K562 (cell line): Measurements from ENCODE around the gene PTPRM. TPM values are rescaled to one million over a fixed set of nuclear protein-coding genes. Genes with fewer than 3 reads are reported as not detected.

Source experiments
- ATAC-seq: fragments of 200-7000 bp; cut with Tn5 transposase; 3 replicates; pipeline ENCODE4 v1.9.1; 2020; ENCODE audit warnings: moderate library complexity
- BruUV-seq: library from RNA; stranded (reverse); fragments of 400-500 nt; replicated peaks from 2 replicates; lab custom pipeline; 2021; lab: Mats Ljungman, UMichigan
- CTCF ChIA-PET: fragments of 300-600 bp; formaldehyde crosslinking; extraction: SDS; loops from one replicate; lab custom pipeline; 2021; ENCODE audit warnings: low intra/inter-chr PET ratio; lab: Yijun Ruan, JAX
- POLR2A ChIA-PET: fragments of 300-600, 350-650 bp; sonication (Branson Sonifier 250); formaldehyde crosslinking; extraction: SDS; loops from one replicate; lab custom pipeline; 2021; ENCODE audit warnings: antibody characterized with exemption, inconsistent platforms; lab: Yijun Ruan, JAX
- DNase-seq, 4 experiments: peaks; one replicate each; pipeline versions ENCODE4 v3.0.0 to v3.0.0-alpha.2; 2011 to 2018; ENCODE audit warnings: low spot score in 3 of 4, mixed read lengths in 3 of 4; ENCODE audit errors: extremely low read depth in 1 of 4
- FAIRE-seq: peaks from 2 replicates; lab custom pipeline; 2011; peaks lifted over from hg19 to GRCh38; lab: Jason Lieb, UNC
- H2AFZ ChIP-seq: 2 replicates; pipeline ENCODE4 v1.6.0; 2011; ENCODE audit warnings: low read depth, low read length, control low read depth, inconsistent platforms
- H3K27ac ChIP-seq: fragments of 200-600 bp; 3 replicates; pipeline ENCODE4 v1.8.0; 2011; ENCODE audit warnings: low read depth, mild to moderate bottlenecking, control low read depth, inconsistent platforms, low read length, moderate library complexity, mixed read lengths; ENCODE audit errors: extremely low read depth
- H3K27me3 ChIP-seq, 2 experiments: fragments of 300-600 bp in 1 of 2; 2 replicates in 1 of 2; 3 replicates in 1 of 2; pipeline versions ENCODE4 v1.6.0 to v1.8.0; 2011; ENCODE audit warnings: inconsistent platforms in 2 of 2, low read length in 2 of 2, mild to moderate bottlenecking in 1 of 2, mixed read lengths in 1 of 2, moderate library complexity in 1 of 2; ENCODE audit not compliant: control insufficient read depth in 2 of 2, insufficient read depth in 2 of 2
- H3K36me3 ChIP-seq: fragments of 300-600 bp; 3 replicates; pipeline ENCODE4 v1.8.0; 2011; ENCODE audit warnings: mild to moderate bottlenecking, low read length, inconsistent platforms; ENCODE audit not compliant: control insufficient read depth, insufficient read depth
- H3K4me1 ChIP-seq, 2 experiments: fragments of 200-600 bp in 1 of 2; replicated peaks in 1 of 2; 2 replicates in 1 of 2; 3 replicates in 1 of 2; pipeline versions ENCODE4 v1.5.1 to v1.8.0; 2011; ENCODE audit warnings: inconsistent platforms in 2 of 2, low read length in 2 of 2, mild to moderate bottlenecking in 1 of 2, mixed read lengths in 1 of 2, moderate library complexity in 1 of 2; ENCODE audit not compliant: control insufficient read depth in 2 of 2, insufficient read depth in 2 of 2
- H3K4me2 ChIP-seq: 2 replicates; pipeline ENCODE4 v1.6.1; 2011; ENCODE audit warnings: low read length, control low read depth, inconsistent platforms, mixed read lengths; ENCODE audit not compliant: insufficient read depth
- H3K4me3 ChIP-seq: fragments of 200-600 bp; sonication (generic), shearing (Covaris generic); 2 replicates; pipeline ENCODE4 v1.5.1; 2016; ENCODE audit warnings: control low read depth, inconsistent platforms
- H3K79me2 ChIP-seq: fragments of 200-600 bp; 3 replicates; pipeline ENCODE4 v1.8.0; 2011; ENCODE audit warnings: low read length, inconsistent platforms; ENCODE audit not compliant: control insufficient read depth, insufficient read depth
- H3K9ac ChIP-seq, 2 experiments: 2 replicates each; pipeline versions ENCODE4 v1.6.0 to v1.6.1; 2011; ENCODE audit warnings: low read depth in 2 of 2, low read length in 2 of 2, control low read depth in 1 of 2, inconsistent platforms in 1 of 2, mild to moderate bottlenecking in 1 of 2, mixed read lengths in 1 of 2; ENCODE audit not compliant: insufficient read depth in 1 of 2
- H3K9me1 ChIP-seq: one replicate; pipeline ENCODE4 v1.6.0; 2011; ENCODE audit warnings: inconsistent platforms, mild to moderate bottlenecking, low read length, moderate library complexity; ENCODE audit not compliant: control insufficient read depth, insufficient read depth
- H3K9me3 ChIP-seq: replicated peaks from 2 replicates; pipeline ENCODE4 v1.5.1; 2011; ENCODE audit warnings: low read depth, low read length, inconsistent platforms; ENCODE audit not compliant: control insufficient read depth, insufficient read depth
- H4K20me1 ChIP-seq: replicated peaks from 2 replicates; pipeline ENCODE4 v1.6.1; 2011; ENCODE audit warnings: low read length, inconsistent platforms, mixed read lengths; ENCODE audit not compliant: control insufficient read depth, insufficient read depth
- ELK1 ChIP-seq: sonication (generic); formaldehyde crosslinking; IDR thresholded peaks from 2 replicates; pipeline ENCODE4 v1.8.1; 2022; ENCODE audit warnings: missing genetic modification reagents
- PTBP1 ChIP-seq: fragments of 200-400 bp; formaldehyde crosslinking; IDR thresholded peaks from 2 replicates; pipeline ENCODE4 v1.6.1; 2017; ENCODE audit warnings: low read depth, low read length
- RBM15 ChIP-seq: fragments of 200-400 bp; formaldehyde crosslinking; IDR thresholded peaks from 2 replicates; pipeline ENCODE4 v1.6.1; 2018; ENCODE audit warnings: mild to moderate bottlenecking, low read length, moderate library complexity; ENCODE audit not compliant: insufficient read depth
- SRSF9 ChIP-seq: fragments of 200-400 bp; formaldehyde crosslinking; IDR thresholded peaks from 2 replicates; pipeline ENCODE4 v1.6.1; 2017; ENCODE audit warnings: low read depth, low read length, borderline replicate concordance
- THRAP3 ChIP-seq: fragments of 450-650 bp; IDR thresholded peaks from 2 replicates; pipeline ENCODE4 v1.6.1; 2016; ENCODE audit warnings: mild to moderate bottlenecking, inconsistent platforms, borderline replicate concordance
- TRIM24 ChIP-seq, 2 experiments: fragments of 450-650 bp; IDR thresholded peaks; 2 replicates each; pipeline ENCODE4 v1.6.1; 2016
- ZNF23 ChIP-seq: fragments of 250-450 bp; sonication (Bioruptor Pico); IDR thresholded peaks from 2 replicates; pipeline ENCODE4 v1.4.0; 2020; ENCODE audit warnings: mild to moderate bottlenecking
- WGBS: fragments of 100-300 bp; shearing (Covaris generic); methylation state at CpG from one replicate; pipeline ENCODE4 v1.1.6; 2016; ENCODE audit warnings: low coverage, mixed read lengths; ENCODE audit not compliant: insufficient coverage; ENCODE audit errors: missing lambda C conversion rate; 5-methylcytosine and 5-hydroxymethylcytosine counted together
- in situ Hi-C: fragments of 300-500 bp; cut with MboI; formaldehyde crosslinking; loops from 4 replicates; pipeline ENCODE4 v1.15.0; 2018; ENCODE audit warnings: inconsistent platforms, mixed read lengths
- intact Hi-C: fragments of 100-400 bp; cut with micrococcal nuclease; formaldehyde crosslinking; loops from 2 replicates; pipeline ENCODE4 v1.14.2; 2022
- polyA plus RNA-seq, 8 experiments: library from polyadenylated mRNA; depleted of rRNA in 4 of 8; stranded (reverse) in 5 of 8; unstranded in 3 of 8; fragments of >200 nt; fragmentation: Nextera tagmentation in 2 of 8; fragmentation: Illumina TruSeq in 1 of 8; extraction: Ambion mirVana in 2 of 8; extraction: Trizol in 1 of 8; gene quantifications; 2 replicates each; pipeline versions ENCODE4 v1.2.1 to v1.2.3, GENCODE V29; 2011 to 2014; ENCODE audit warnings: inconsistent platforms in 1 of 8, missing spikeins in 1 of 8
- total RNA-seq, 7 experiments: library from RNA; depleted of rRNA in 6 of 7; stranded (reverse); fragments of >200 nt in 6 of 7; fragmentation: Illumina TruSeq in 2 of 7; extraction: Trizol in 2 of 7; gene quantifications; 2 replicates each; pipeline versions ENCODE4 v1.2.1 to v1.2.3, GENCODE V29; 2011 to 2021; ENCODE audit warnings: low replicate concordance in 1 of 7

PTPRM gene
- total and polyA plus RNA-seq, 9 of the 15 experiments (the other 6 are each of a cell fraction or from before 2014, with no cell fraction given), result 0.03 to 0.16 (median 0.08) TPM; not detected in 3

DNA sequence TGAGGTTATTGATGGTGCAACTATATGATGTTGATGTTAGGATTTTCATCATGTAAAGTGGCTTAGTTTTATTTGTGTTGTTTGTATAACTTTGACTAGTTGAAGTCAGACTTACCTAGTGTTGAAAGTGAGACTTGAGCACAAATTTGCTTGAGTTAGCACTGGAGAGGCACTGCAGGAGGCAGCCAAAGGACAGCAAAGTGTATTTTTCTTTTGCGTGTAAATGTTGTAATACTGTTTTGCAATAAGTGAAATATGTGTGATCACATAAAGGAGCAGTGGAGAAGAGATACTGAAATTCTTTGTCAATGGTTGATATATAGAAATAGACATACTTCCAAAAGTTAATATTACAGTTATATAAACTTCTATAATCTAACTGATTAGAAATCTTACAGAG lies 710.2 kb downstream of the PTPRM start:
- no TSS peak for BruUV-seq
- H2AFZ ChIP-seq, result no peak overlapping the region
- in situ Hi-C loops (no loop called here), intact Hi-C loops (no loop called here)
- WGBS, result 0% methylated on average over 1 of the region's 1 CpG
- no peaks in the 10 kb centered on the region for H4K20me1 ChIP-seq
- no peaks in the 10 kb centered on the region for H3K4me1 ChIP-seq
- H3K27ac ChIP-seq, result no peak overlapping the region
- no peak overlapping the region for H3K4me3 ChIP-seq
- no peaks in the 10 kb centered on the region for H3K79me2 ChIP-seq
- ChIA-PET POLR2A (no interaction called here), CTCF (no interaction called here)
- H3K9me1 ChIP-seq, result no peaks in the 10 kb centered on the region
- no peak overlapping the region for H3K4me2 ChIP-seq
- no peak overlapping the region for H3K9ac ChIP-seq
- no peak for ATAC-seq
- no peaks in the 10 kb centered on the region for H3K9me3 ChIP-seq
- H3K36me3 ChIP-seq, result no peaks in the 10 kb centered on the region
- no peak for FAIRE-seq
- DNase-seq, result no peak
- no peak for TF ChIP-seq THRAP3
- TF ChIP-seq ZNF23 (CRISPR knock-in tag), result no peak
- no peak for TF ChIP-seq TRIM24 (IDR thresholded peaks at IDR 0.05)
- peaks cover 0 to 19% of the 10 kb centered on the region in 2 experiments; a peak in 2 of 5 replicates for H3K27me3 ChIP-seq

DNA sequence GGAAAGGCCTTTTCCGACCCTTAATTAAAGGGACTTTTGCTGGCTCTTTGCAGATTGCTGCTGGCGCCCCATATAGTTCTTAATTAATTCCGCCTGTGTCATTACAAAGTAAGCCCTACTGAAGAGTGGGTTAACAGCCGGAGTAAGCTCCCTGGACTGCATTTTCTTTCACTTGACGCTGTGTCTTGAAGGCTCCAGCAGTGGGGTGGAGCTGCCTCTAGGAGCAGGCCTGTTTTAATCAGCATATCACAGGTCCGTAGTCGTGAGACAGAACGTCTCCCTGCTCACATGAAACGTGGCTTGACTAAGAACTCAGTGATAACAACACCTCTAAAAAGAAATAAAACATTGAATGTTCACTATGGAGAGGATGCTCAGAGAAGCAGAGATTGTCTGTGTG lies 712.2 kb downstream of the PTPRM start:
- Histone ChIP-seq H3K79me2 (no peaks in the 10 kb centered on the region), H3K9me3 (no peaks in the 10 kb centered on the region), H3K9me1 (no peaks in the 10 kb centered on the region), H3K27me3 (peaks cover 0 to 19% of the 10 kb centered on the region in 2 experiments; a peak in 2 of 5 replicates), H3K4me2 (no peak overlapping the region), H3K36me3 (no peaks in the 10 kb centered on the region), H3K27ac (no peak overlapping the region), H3K9ac (no peak overlapping the region), H4K20me1 (no peaks in the 10 kb centered on the region), H2AFZ (no peak overlapping the region), H3K4me3 (no peak overlapping the region), H3K4me1 (no peaks in the 10 kb centered on the region)
- TF ChIP-seq SRSF9 (no peak), ELK1 (CRISPR knock-in tag) (no peak), RBM15 (no peak), PTBP1 (no peak)
- no TSS peak for BruUV-seq
- FAIRE-seq (no peak), ATAC-seq (no peak; the same call in 2 of the 3 replicates), DNase-seq (no peak)
- WGBS, result under 1% methylated on average over 9 of the region's 9 CpGs
- intact Hi-C loops (no loop called here), in situ Hi-C loops (no loop called here)
- ChIA-PET CTCF (no interaction called here), POLR2A (interaction anchor here (1.2 kb wide), 1 partner anchor 29 kb away, joined by 3 read pairs; no protein-coding TSS in a partner anchor)
